Stimulated activated CD4-positive, alpha-beta T cell treated with anti-CD3 and anti-CD28 coated beads, Interleukin-15, amount 100 ng/mL, for 1 hour (primary cell): Measurements from ENCODE around the gene HNRNPH2.

Experiments
- DNase-seq, 2 donors: peaks; one replicate each; pipeline ENCODE4 v3.0.0-alpha.2; 2020; ENCODE audit warnings: low read depth in 1 of 2, low spot score in 1 of 2

HNRNPH2 gene

GRCh38 chrX:101407748-101408531 is at the start of gene HNRNPH2, which contains the start of gene GLA:
Gene HNRNPH2 (plus strand): TSS chrX:101408222. CDS start chrX:101411989, 3,767 bp downstream.
Gene GLA (minus strand): TSS chrX:101407925. CDS start chrX:101407903, 22 bp downstream.
- peak; percentile 58 to 72 for DNase-seq

- DNase-seq, result no peak
These were observed 48.1 kb upstream of the HNRNPH2 start for GRCh38 chrX:101359966-101360365.

GRCh38 chrX:101360390-101360789 is 47.6 kb upstream of the HNRNPH2 start:
- no peak for DNase-seq

- no peak for DNase-seq
These were observed 45.9 kb upstream of the HNRNPH2 start for GRCh38 chrX:101362116-101362515.

GRCh38 chrX:101362757-101363156 is 45.3 kb upstream of the HNRNPH2 start:
- DNase-seq, result no peak

GRCh38 chrX:101365301-101365795 is 42.7 kb upstream of the HNRNPH2 start:
- no peak for DNase-seq

GRCh38 chrX:101368800-101369199 is 39.2 kb upstream of the HNRNPH2 start:
- DNase-seq, result no peak

GRCh38 chrX:101369687-101370086 is 38.3 kb upstream of the HNRNPH2 start:
- DNase-seq, result no peak

- no peak for DNase-seq
These were observed 37.0 kb upstream of the HNRNPH2 start for GRCh38 chrX:101370888-101371504.

- DNase-seq, result no peak
These were observed 30.5 kb upstream of the HNRNPH2 start for GRCh38 chrX:101377547-101377946.

- no peak for DNase-seq
These were observed 24.3 kb upstream of the HNRNPH2 start for GRCh38 chrX:101383679-101384205.

- no peak for DNase-seq
These were observed 22.9 kb upstream of the HNRNPH2 start for GRCh38 chrX:101385026-101385684.

- no peak for DNase-seq
These were observed 22.1 kb upstream of the HNRNPH2 start, which contains the start of gene BTK for GRCh38 chrX:101385795-101386541. Gene BTK (minus strand): TSS chrX:101386191. CDS start chrX:101375284, 10,907 bp downstream.

GRCh38 chrX:101386542-101386885 is 21.5 kb upstream of the HNRNPH2 start:
- no peak for DNase-seq

GRCh38 chrX:101388604-101389003 is 19.4 kb upstream of the HNRNPH2 start:
- no peak for DNase-seq

- DNase-seq, result peak; percentile 55 to 65
These were observed 17.1 kb upstream of the HNRNPH2 start, which contains the start of gene RPL36A for GRCh38 chrX:101390664-101391525. Gene RPL36A (plus strand): TSS chrX:101391011. CDS start chrX:101391044, 33 bp downstream.

GRCh38 chrX:101391831-101392230 is 16.2 kb upstream of the HNRNPH2 start:
- no peak for DNase-seq

GRCh38 chrX:101393530-101394305 is 14.3 kb upstream of the HNRNPH2 start:
- no peak for DNase-seq

- no peak for DNase-seq
These were observed 13.7 kb upstream of the HNRNPH2 start for GRCh38 chrX:101394372-101394771.
